AML-193 (cell line): ENCODE measurements around the gene TCF12.
"Not testable (repeated sequence)": the region's sequence is repeated elsewhere in the genome, so short reads cannot be mapped to it uniquely, and the experiment has no call there.

Experiments used
- DNase-seq, 2 experiments: peaks; one replicate each; lab custom pipeline; 2025; lab: John Stamatoyannopoulos, UW

The TCF12 gene

DNA sequence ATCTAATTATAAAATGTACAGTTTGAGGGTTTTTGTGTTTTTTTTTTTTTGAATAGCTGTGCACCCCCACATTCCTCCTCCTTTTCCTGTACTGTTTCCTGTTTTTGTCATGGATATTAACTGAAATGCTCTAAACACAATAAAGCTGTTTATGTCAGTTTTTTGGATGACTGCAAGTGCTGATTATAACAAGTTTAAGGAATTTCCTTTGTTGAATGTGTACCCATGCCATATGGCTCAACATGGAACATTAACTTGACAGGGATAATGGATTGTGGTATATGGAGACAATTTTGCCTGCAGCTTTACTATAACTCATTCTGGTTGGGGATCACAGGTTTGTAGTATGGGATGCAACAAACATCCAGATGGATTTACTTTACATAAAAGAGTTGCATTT is 216.4 kb downstream of the TCF12 start:
- DNase-seq = no peak

DNA sequence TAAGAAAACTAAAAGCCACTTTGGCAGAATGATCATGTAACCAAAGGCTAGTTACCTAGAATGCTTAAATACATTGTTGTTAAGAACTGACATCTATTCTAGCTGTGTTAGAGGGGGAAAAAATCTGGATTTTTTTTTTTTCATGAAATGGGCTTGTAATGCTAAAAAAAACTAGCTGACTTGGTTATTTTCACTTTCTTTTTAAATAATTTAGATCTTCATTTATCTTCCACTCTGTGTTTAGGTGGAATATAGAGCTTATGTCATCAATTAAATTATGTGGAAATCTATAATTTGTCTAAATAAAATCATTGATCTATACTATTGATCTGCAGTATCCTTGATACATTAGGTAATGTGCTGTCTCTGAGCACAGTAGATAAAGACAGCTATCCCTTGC is 217.4 kb downstream of the TCF12 start:
- no peak for DNase-seq

DNA sequence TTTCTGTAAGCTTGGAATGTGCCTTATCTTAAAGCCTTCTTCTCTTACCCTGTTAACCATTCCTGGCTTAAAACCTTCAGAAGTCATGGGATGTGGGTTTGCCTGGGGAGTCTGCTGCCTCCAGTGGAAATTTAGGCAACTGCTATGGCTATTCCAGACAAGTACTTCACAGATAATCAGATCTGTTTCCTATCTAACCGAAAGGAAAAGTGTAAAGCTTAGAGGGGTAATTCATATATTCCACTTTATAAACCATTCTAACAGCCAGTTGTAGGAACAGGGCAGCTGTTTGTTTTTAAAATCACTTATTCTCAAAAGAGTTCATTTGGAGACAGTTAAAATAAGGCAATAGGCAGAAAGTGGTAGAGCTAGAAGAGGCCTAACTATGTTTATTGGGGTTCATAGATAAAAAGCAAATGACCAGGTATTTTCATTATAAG is 219.9 kb downstream of the TCF12 start:
- peak in 1 of 2 experiments; percentile 25 for DNase-seq

DNA sequence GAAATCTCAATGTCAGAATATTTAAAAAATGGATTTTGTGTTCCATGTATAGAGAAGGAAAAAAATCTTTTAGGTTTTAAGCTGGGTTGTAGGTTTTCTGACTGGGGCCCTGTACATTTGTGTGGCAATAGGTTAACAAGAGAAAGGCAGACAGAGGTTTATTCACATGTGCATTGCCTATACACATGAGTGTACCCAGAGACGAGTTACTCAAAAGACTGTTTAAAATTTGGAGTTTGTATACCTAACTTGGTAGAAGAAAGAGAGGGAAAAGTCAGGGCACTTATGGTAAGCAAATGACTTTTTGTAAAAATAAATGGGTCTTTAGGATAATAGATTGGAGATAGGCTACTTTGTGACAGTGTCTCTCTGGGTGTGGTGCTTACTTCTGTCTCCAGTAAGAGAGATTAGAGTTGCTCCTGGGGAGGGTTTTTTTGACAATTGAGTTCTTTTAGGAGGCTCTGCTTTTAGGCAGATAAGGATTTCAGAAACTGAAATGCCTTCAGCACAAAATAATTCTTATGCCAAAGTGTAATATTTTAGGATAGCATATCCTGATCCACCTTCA is 225.2 kb downstream of the TCF12 start:
- no peak for DNase-seq

DNA sequence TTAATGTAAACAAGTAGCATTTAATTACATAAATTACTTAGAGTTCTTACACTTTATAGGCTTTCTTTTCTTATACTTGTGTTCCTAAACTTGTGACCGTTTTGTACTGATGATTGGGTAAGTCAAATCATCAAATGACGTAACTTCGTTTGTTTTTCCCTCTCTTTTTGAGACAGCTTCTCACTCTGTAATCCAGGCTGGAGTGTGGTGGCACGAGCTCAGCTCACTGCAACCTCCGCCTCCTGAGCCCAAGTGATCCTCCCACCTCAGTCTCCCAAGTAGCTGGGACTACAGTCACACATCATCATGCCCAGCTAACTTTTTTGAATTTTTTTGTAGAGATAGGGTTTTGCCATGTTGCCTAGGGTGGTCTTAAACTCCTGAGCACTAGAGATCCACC is 226.0 kb downstream of the TCF12 start:
- DNase-seq = no peak

DNA sequence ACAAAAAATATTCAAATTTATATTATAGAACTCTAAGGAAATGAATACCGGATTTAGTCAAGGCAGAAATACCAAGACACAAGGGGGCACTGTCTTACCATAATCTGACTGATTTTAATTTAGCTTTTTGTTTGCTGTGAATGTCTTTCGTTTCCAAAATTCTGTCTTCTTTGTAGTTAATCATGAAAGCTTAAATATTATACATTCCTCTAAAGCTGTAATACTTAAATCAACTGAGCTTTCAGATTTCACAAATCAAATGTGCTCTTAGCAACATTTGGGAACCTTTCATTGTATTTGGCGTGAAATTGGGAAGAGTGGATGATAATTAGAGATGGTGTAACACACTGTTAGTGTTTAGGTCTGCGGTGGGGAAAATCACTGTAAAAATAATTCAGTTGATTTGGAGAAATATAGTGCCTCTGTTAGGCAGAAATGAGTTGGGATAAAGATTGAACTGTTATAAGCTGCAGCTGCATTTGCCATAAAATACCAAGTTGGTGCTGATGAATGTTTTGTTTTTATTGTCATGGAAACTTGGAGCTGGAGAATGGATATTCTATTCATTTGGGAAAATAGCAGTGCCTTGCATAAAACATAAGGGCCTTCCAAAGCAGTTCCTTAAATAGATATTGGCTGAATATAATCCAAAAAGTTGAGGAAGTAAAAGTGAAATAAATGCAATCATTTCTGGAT is 228.2 kb downstream of the TCF12 start:
- DNase-seq = peak; percentile 61 to 65

DNA sequence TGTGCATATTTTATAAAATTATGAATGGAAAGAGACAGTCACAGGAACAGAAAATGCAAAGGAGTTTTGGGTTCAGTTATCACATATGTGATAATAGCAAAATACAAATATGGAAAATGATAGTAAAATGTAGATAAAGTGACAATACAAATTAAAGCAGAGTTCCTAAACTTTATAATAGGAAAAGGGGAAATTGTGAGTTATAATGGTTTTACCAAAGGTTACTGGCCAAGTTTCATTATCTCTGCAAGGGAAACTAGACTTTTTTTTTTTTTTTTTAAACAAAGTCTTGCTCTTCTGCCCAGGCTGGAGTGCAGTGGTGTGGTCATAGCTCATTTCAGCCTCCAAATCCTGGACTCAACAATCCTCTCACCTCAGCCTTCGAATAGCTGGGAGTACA is 229.2 kb downstream of the TCF12 start:
- no peak for DNase-seq

DNA sequence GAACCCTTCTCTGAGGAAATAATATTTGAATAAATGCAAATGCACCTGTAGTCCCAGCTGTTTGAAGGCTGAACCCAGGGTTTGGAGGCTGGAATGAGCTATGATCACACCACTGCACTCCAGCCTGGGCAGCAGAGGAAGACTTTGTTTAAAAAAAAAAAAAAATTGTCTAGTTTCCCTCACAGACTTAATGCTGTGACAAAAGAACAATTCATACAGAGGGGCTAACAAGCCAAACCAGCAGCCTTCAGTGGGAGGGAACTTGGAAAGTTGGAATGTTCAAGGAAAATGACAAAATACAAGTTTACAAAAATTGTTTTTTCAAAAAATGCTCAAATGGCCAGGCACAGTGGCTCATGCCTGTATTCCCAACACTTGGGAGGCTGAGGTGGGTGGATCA is 229.8 kb downstream of the TCF12 start:
- DNase-seq = no peak

DNA sequence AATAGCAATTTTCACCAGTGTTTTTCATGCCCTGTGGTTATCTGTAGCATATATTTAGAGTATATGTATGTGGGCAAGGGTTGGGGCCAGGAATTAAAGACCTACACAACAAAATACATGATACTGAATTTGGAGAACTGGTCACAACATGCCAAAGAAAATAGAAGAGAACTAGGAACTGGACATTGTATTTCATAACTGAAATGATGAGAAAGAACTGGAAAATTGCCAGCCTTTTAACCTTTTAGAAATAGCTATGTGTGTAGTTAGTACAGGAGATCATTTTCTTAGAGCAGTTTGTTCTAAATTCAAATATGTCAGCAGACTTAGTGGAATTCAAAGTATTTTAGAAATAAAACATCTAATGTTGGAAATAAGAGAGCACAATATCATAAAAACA is 230.8 kb downstream of the TCF12 start:
- DNase-seq = peak; percentile 34 to 35

DNA sequence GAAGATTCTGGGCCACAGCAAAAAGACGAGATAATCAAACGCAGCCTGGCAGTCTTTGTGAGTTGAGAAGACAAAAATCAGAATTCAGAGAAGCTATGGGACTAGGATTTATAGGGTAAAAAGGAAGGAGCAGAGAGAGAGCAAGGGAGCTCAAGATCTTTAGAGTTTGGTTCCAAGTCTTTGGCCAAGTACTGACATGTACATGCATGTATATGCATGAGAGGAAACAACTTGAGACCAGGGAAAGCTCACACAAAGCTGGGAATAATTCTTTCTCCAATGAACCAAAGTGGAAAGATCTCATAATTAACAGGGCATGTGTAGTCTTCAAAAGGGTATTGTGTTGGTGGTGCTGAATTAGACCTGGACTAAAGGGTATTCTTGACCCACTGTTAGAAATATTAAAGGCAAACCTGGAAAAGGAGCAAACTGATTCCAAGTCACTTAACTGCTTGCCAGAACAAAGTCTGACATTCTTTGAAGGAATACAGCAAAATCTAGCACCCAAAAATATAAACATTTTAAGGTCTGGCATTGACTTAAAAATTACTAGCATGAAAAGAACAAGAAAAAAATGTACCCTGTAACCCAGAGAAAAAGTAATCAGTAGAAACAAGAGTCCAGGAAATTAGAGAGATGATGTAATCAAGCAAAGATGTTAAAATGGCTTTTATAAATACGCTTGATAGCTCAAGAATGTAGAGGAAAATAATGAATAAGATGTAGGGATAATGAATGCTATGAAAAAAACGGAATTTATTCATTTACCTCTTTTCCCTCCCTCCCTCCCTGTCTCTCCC is 231.8 kb downstream of the TCF12 start:
- no peak for DNase-seq

DNA sequence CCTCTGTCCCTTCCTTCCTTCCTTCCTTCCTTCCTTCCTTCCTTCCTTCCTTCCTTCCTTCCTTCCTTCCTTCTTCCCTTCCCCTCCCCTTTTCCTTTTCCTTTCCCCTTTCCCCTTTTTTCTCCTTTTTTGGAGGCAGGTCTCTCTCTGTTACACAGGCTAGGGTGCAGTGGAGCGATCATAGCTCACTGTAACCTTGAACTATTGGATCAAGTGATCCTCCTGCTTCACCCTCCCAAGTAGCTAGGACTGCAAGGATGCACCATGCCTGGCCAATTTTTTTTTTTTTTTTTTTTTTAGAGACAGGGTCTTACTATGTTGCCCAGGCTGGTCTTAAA is 232.4 kb downstream of the TCF12 start:
- not testable (repeated sequence) for DNase-seq

DNA sequence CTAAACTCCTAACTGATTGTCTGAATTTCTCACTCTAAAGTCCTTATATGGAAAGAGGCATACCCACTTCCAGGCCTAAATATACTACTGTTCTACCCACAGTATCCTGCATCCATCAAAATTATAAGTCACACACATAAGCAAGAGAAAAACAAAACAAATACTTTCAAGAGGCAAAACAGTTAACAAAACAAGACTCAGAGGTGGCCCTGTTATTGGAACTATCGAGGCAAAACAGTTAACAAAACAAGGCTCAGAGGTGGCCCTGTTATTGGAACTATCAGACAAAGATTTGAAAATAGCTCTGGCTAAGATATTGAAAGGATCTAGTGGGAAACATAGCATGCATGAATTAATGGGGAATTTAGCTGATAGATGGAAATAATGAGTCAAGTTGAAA is 233.7 kb downstream of the TCF12 start:
- no peak for DNase-seq

DNA sequence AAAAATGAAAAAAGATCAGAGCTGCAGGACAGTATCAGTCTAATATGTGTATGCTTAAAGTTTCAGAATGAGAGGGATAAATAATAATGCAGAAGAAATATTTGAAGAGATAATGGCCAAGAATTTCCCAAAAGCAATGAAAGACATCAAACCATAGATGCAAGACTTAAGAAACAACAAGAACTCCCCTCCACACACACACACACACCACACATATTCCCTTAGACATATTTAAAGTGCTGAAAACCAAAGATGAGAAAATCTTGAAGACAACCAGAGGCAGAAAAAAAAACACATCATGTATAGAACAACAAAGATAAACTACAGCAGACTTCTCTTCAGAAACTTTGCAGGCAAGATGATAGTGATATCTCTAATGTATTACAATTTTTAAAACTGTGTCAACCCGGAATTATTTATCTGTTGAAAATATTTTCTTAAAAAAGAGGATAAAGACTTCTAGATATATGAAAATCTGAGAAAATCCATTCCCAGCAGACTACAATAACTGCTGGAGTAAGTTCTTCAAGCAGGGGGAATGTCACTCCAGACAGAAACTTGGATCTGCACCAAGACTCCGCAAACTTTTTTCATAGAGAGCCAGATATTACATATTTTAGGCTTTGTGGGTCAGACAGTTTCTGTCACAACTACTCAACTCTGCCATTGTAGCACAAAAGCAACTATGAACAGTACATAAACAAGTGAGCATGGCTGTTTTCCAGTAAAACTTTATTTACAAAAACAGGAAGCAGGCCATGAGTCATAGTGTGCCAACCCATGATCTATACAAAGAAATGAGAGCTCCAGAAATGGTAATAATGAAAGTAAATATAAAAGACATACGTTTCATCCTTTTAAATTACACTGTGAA is 234.5 kb downstream of the TCF12 start:
- no peak for DNase-seq

DNA sequence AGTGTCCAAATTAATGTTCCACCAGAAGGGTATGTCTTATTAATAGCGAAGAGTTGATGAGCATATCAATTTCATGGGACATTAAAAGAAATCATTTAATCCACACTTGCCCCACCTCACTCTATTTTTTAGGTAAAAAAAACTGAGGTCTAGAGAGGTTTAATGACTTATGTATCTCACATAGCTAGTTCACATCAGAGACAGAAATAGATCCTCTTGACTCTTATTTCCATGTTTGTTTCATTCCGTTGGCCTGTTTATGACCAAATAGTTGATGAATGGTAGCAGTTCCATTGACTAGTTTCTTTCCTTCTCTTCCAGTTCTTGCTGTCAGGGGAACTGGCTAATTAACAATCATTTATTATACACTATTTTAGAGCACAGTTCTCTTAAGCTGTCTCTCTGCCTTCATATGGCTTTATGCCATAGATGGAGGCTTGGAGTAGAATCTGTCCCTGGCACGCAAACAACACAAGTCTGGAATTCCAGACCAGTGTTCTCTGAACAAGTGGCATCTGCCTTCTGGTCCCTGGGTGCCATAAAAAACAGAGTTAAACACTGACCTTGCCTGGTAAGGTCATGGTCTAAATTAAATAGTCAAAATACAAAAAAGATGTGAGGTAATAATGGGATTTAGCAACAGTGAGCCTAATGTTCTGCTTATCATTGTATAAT is 237.9 kb downstream of the TCF12 start:
- DNase-seq = no peak

DNA sequence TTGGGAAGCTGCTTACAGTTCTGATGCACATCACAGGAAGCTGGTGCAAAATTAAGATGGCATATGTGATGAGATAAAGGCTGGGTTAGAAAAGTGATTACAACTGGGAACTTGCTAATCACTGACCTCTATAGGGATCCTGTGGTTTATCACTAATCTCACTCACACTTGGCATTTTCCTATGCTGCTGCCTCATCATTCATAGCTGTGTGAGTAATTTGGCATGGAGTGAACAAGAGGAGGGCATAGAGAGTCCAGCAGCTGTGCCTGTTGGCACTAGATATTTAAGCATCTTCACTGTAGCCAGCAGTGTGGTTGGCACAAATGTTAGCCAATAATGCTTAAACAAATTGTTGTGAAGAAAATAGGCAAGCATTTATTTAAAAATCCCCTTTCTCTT is 240.1 kb downstream of the TCF12 start:
- DNase-seq = no peak

DNA sequence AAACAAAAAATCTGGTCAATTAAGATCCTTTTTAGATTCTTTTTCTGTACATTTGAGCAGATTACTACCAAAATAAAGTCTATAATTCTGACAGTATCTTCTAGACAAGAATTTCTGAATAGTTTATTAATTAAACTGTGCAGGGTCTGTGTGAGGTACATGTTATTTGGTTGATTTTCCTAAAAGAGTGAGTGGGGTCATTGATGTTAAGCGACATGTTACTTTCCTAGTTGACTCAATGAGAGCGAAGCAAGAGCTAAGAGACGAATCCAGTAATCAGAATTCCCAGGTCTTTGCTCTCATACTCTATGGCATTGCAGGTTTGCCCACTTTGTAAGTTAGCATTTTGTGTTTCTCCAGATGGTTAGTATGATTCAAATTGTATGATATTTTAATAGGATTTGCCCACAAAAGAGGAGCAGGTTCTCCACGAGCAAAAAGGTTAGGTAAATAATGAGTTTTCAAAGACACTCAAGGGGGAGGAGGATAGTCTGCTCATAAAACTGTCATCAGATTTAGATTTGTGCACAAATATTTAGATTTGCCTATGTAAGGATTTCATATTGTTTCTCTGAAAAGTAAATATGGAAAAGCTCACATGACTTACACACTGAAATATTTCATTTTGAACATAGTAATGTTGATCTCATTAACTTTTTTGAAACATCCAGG is 240.7 kb downstream of the TCF12 start:
- no peak for DNase-seq

DNA sequence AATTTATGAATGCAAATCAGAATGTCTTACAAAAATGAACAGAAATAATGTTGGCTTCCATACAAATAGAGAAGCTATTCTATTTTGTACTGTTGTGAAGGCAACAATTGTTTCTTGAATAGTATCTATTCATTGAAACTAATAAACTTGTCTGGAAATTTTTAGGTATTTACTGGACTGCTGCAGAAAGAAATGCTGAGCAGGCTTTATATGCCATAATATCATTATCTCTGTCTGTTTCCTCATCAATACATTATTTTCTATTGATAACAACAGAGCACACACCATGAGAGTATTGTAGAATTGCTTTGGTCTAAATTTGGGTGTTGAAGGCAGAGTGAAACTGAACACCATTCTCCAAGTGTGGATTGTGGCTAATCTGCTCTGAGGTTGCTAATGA is 241.3 kb downstream of the TCF12 start:
- DNase-seq = no peak

DNA sequence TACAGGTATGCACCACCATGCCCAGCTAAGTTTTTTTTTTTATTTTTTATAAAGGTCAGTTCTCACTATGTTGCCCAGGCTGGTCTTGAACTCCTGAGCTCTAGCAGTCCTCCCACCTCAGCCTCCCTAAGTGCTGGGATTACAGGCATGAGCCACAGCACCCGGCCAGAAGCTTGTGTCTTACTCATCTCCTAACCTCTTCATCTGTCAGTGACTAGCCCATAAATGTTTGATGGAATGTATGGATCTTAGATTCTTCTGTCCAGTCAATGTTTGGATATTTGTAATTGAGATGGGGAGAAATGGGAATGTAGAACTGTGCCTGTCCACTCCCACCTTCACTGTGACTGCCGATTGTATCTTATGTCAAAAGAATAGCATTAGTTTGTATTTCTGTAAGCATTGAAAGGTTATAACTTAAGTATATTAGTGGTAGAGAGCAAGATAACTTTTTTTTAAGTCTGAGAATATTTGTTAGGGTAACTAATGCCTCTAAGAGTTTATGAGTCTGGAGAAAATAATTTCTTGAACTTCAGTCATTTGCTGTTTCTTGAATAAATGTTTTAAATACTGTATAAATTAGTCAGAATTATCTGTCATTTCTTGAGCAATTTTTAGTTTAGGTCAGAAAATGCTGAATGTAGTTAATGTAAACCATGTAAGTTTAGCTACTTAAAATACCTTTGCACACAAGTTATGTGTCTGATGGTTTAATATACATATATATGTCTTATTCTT is 242.5 kb downstream of the TCF12 start:
- DNase-seq = no peak

DNA sequence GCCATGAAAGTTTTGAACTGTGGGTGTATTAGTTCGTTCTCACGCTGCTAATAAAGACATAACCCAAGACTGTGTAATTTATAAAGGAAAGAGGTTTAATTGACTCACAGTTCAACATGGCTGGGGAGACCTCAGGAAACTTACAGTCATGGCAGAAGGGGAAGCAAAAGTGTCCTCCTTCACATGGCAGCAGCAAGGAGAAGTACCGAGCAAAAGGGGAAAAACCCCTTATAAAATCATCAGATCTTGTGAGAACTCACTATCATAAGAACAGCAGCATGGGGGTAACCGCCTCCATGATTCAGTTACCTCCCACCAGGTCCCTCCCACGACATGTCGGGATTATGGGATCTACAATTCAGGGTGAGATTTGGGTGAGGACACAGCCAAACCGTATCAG is 245.8 kb downstream of the TCF12 start:
- DNase-seq = not testable (repeated sequence)

DNA sequence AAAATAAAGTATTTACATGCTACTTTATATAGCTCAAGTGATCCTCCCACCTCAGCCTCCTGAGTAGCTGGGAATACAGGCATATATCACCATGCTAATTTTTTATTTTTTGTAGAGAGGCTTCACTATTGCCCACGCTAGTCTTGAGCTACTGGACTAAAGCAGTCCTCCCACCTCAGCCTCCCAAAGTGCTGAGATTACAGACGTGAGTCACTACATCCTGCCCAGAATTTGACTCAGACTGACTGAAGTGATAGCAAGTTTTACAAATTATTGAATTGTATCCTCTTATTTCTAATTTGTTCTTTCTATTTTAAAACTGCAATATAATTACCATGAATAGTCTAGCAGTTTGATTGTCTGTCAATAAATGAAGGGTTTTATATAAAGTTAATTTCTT is 247.5 kb downstream of the TCF12 start:
- no peak for DNase-seq
